ENCODE data around the gene TRIM17.

TRIM17 gene

GRCh38 chr1:228366062-228366865 lies 50.4 kb downstream of the TRIM17 start:
- DNase-seq = no peak

DNA sequence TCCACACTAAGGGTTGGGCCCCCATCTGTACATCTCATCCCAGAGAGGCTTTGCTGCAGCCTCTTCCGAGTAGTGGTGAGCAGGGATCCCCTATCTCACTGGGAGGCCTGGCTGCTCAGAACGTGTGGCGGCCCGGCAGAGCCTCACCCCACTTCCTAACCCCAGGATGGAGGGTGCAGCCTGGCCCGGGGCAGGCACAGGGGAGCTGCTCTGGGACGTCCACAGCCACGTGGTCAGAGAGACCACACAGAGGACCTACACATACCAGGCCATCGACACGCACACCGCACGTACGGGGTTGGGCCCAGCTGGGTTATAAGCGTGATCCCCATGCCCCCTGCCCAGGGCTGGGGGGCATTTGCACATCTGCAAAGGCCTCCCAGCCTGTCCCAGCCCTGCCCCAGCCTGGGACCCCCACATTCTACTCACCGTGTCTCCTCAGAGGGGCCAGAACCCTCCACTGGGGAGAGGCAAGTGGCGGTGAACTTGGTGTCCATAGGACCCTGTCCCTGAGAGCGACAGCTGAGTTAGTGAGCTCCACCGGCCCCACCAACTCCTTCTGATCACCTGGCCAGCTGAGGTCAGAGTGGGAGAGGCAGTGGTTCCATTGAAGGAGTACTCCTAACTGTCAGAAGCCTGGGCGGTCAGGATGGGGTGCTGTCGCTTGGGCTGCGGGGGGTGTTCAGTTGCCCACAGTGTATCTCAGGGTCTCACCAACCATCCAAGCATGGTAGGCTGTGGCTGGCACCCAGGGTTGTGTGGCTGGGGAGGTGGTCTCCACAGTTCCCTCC lies 51.2 kb downstream of the TRIM17 start:
- no peak for DNase-seq

- no peak for DNase-seq
These were observed 51.9 kb downstream of the TRIM17 start for GRCh38 chr1:228364706-228365213.

DNA sequence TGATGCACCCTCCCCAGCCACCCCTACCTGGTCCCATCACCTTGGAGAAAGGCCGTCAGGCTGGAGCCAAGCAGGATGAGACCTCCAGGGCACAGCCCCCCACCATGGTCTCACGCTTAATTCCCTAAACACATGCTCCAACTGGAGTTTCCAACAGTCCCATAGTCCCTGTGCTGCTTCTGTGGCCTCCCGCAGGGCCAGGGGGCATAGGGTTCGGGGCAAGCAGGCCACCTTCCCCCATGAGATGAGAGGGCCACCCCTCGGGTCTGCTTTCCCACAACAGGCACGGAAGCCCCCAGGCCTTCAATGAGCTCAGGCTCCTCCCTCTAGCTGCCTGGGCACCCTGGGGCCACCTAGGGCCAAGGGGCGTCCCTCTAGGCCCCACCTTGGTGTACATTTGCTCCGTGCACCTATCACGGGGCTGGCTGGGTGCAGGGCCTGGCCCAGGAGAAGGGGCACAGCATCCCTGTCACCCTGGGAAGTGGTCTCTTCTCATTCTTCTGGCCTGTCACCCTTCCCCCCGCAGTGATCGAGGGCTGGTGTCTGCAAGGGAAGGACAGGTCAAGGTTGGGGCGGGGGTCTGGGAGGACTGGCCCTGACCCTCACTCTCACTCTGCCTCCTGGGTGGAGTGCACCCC lies 52.5 kb downstream of the TRIM17 start:
- DNase-seq = no peak

DNA sequence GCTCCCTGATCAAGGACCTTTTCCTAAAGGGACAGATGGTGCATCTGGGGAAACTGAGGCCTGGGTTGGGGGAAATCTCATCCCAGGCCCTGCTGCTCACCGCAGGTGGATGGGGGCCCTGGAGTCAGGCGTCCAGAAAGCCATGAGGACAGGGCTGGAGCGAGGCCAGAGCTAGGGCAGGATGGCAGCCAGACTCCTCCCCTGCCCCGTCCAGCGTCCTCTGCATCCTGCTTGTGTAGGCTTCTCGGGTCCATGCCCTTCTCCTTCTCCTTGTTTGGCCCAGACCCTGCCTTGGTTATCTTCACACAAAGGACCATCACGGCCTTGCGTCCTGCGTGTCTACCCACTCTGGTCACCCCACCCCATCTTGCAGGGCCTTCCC lies 53.0 kb downstream of the TRIM17 start:
- no peak for DNase-seq

GRCh38 chr1:228362884-228363450 lies 53.7 kb downstream of the TRIM17 start:
- DNase-seq = no peak

- no peak for DNase-seq
These were observed 54.3 kb downstream of the TRIM17 start for GRCh38 chr1:228362141-228362883.

DNA sequence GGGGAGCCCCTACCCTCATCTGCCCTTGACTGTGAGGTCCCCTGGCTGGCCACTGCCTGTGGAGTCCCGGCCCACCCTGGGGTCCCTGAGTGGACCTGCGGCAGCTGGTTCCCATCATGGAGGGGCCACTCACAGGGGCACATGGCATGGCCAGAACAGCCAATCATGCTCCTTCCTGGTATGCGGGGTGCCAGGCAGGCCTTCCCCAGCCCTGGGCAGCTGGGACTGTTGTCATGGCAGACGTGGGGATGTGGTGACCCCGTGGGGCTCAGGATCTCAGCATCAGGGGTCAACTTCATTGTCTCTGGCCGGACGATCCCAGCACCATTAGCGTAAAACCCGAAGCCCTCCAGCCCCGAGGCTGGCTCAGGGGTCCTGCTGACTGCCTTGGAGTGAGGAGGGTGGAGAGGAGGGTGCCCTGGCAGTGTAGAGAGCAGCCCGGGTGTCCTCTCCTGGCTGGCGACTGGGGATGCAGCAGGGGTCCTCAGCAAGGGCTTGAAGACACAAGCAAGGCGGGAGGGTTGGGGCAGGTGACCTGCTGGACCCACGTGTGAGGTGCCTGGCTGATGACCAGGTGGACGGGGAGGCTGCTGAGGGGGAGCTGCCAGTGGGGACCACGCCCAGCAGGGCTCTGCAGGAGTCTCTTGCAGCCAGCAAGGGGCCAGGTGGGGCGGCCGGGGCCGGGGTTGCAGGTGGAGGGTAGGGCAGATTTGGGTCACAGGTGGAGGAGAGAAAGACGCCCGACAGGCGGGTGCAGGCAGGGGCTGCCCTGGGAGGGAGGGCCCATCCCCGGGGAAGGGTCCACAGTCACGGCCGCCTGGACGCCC lies 55.1 kb downstream of the TRIM17 start:
- no peak for DNase-seq

DNA sequence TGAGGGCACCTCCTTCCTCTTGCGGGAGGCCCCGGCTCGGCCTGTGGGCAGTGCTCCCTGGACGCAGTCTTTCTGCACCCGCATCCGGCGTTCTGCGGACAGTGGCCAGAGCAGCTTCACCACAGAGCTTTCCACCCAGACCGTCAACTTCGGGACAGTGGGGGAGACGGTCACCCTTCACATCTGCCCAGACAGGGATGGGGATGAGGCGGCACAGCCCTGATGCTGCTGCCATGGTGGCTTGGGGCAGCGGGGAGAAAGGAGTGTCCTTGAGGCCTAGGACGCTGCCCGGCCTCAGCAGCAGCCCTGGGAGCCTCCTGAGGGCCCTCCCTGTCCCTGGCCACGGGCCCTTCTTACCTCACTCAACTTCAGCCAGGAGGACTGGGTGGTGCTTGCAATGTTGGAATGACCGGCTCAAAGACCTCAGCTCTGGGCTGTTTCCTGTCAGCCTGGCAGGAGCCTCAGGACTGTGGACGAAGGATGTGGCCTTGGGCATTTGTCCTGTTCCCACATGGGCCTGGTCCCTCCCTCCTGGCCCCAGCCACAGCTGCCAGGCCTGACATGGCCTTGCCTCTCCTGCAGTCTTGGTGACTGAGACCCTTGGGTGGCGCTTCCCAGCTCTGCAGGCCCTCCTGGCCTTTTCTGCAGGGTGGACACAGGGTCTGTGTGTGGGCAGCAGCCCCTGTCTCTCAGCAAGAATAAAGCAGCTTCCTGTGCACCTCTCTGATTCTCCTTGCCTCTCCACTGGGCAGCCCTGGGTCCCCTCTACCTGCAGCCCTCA lies 55.9 kb downstream of the TRIM17 start:
- no peak for DNase-seq

DNA sequence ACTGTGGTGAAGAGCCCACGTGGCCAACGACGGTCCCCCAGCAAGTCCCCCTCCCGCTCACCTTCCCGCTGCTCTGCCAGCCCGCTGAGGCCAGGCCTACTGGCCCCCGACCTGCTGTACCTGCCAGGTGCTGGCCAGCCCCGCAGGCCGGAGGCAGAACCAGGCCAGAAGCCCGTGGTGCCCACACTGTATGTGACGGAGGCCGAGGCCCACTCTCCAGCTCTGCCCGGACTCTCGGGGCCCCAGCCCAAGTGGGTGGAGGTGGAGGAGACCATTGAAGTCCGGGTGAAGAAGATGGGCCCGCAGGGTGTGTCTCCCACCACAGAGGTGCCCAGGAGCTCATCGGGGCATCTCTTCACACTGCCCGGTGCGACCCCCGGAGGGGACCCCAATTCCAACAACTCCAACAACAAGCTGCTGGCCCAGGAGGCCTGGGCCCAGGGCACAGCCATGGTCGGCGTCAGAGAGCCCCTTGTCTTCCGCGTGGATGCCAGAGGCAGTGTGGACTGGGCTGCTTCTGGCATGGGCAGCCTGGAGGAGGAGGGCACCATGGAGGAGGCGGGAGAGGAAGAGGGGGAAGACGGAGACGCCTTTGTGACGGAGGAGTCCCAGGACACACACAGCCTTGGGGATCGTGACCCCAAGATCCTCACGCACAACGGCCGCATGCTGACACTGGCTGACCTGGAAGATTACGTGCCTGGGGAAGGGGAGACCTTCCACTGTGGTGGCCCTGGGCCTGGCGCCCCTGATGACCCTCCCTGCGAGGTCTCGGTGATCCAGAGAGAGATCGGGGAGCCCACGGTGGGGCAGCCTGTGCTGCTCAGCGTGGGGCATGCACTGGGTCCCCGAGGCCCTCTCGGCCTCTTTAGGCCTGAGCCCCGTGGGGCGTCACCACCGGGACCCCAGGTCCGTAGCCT lies 56.8 kb downstream of the TRIM17 start:
- no peak for DNase-seq

DNA sequence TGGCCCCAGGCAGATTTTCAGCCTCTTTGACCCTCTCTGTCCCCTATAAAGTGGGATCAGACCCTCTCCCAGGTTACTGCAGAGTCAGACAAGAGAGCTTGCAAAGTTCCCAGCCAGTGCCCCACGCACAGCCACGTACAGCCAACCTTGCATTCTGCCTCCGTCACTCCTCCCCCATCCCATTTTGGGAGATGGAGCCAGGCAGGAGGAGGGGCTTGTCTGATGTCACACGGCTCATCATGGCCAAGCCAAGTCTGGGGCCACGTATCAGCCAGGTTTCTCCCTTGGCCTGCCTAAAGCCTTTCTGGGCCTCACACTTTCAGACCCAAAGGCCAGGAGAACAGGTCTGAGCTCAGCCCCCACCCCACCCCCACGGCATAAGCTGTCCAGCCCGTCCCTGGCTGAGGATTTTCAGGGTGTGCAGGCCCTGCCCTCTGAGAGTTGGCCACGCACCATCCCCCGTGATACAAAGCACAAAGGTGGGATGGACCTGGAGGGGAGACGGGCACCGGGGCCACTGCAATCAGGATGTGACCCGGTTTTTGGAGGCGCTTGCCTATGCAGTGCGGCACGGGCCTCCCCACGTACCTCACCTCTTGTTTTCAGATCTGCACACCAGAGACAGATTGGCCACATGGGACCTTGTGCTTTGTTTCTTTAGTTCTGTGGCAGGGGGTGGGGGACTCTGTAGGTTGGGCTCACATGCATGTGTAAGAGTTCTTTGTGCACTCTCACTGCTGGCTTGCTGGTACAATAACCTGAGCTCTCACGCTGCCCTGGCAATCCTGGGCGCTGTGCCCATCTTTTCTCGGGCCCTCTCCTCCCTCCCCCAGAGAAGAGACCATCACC lies 57.7 kb downstream of the TRIM17 start:
- DNase-seq = no peak

DNA sequence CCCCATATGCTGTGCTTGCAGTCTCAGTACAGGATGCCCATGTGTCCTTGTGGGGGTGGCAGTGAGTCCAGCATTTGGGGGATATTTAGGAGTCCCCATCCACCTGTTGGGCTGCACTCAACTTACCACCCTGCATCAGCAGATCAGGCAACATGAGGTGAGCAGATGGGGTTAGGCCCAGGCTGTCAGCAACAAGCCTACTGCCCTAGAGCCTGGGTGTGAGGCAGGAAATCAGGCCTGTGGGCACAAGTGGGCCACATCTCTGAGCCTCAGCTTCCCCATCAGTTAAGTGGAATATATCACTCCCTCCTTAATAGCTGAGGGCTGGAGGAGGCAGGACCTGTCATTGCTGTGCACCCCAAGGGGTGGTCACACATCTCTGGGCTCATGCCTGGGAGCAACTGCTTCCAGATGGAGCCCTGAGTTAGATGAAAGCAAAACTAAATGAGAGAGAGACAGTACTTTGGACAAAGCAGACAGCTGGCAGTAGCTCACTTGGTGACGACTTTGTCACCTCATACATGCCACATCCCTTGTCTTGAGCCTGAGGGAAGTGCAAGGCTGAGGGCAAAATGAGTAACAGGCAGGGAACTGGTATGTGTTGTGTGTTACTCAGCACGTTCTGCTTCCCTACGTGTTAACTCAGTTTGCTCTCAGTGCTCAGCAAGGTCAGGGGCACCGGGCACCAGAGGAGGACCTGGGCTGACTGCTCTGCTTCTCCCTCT lies 58.5 kb downstream of the TRIM17 start:
- no peak for DNase-seq

All from NCI-H1105 (cell line).